ENCODE measurements around the gene ADAMTS17.
"Not testable (repeated sequence)": the region's sequence is repeated elsewhere in the genome, so short reads cannot be mapped to it uniquely, and the experiment has no call there.

Gene ADAMTS17

GRCh38 chr15:99981191-99981647, 360.6 kb downstream of the ADAMTS17 start:
- TF ChIP-seq EZH2phosphoT487 (IDR thresholded peaks at IDR 0.05; ENCODE audit: borderline replicate concordance) (no peak), CTCF (conservative IDR thresholded peaks at IDR 0.05; ENCODE audit: low read length) (peak; percentile 53)
- H3K9me3 ChIP-seq (ENCODE audit: insufficient read depth, low read depth, low read length) = no peaks in the 10 kb centered on the region
- H3K4me1 ChIP-seq (ENCODE audit: insufficient read depth, low read length, poor library complexity, severe bottlenecking) = no peaks in the 10 kb centered on the region
- H3K4me3 ChIP-seq (ENCODE audit: low read length, poor library complexity, severe bottlenecking) = no peak overlapping the region
- H3K9me2 ChIP-seq (replicated peaks; ENCODE audit: low read depth, low read length) = no peaks in the 10 kb centered on the region
- no peak overlapping the region for H3K9ac ChIP-seq (ENCODE audit: low read depth, low read length, poor library complexity, severe bottlenecking)
- no peaks in the 10 kb centered on the region for H3K36me3 ChIP-seq (ENCODE audit: insufficient read depth, low read length)
- H3F3A ChIP-seq (ENCODE audit: low read depth) = no peaks in the 10 kb centered on the region
- no peak overlapping the region for H2AFZ ChIP-seq (ENCODE audit: low read length)
- H3K79me2 ChIP-seq (ENCODE audit: insufficient read depth, low read length) = no peaks in the 10 kb centered on the region
- no peaks in the 10 kb centered on the region for H4K20me1 ChIP-seq (ENCODE audit: insufficient read depth, low read length, poor library complexity, severe bottlenecking)
- H3K27me3 ChIP-seq (ENCODE audit: insufficient read depth, low read length, poor library complexity, severe bottlenecking) = no peaks in the 10 kb centered on the region
- H3K4me2 ChIP-seq (ENCODE audit: low read depth, low read length, poor library complexity, severe bottlenecking) = no peak overlapping the region

- Histone ChIP-seq H3K9ac (ENCODE audit: low read depth, low read length, poor library complexity, severe bottlenecking) (no peak overlapping the region), H3K27me3 (ENCODE audit: insufficient read depth, low read length, poor library complexity, severe bottlenecking) (no peaks in the 10 kb centered on the region), H3K36me3 (ENCODE audit: insufficient read depth, low read length) (no peaks in the 10 kb centered on the region), H2AFZ (ENCODE audit: low read length) (no peak overlapping the region), H3K79me2 (ENCODE audit: insufficient read depth, low read length) (no peaks in the 10 kb centered on the region), H3K4me2 (ENCODE audit: low read depth, low read length, poor library complexity, severe bottlenecking) (no peak overlapping the region), H4K20me1 (ENCODE audit: insufficient read depth, low read length, poor library complexity, severe bottlenecking) (no peaks in the 10 kb centered on the region), H3K4me1 (ENCODE audit: insufficient read depth, low read length, poor library complexity, severe bottlenecking) (no peaks in the 10 kb centered on the region), H3K4me3 (ENCODE audit: low read length, poor library complexity, severe bottlenecking) (no peak overlapping the region), H3K9me3 (ENCODE audit: insufficient read depth, low read depth, low read length) (no peaks in the 10 kb centered on the region), H3K9me2 (replicated peaks; ENCODE audit: low read depth, low read length) (no peaks in the 10 kb centered on the region), H3F3A (ENCODE audit: low read depth) (no peaks in the 10 kb centered on the region)
- no peak for TF ChIP-seq EZH2phosphoT487 (IDR thresholded peaks at IDR 0.05; ENCODE audit: borderline replicate concordance)
- TF ChIP-seq CTCF (conservative IDR thresholded peaks at IDR 0.05; ENCODE audit: low read length) = no peak
Measured at GRCh38 chr15:99980752-99981151, 361.0 kb downstream of the ADAMTS17 start.

GRCh38 chr15:99979886-99980285, 361.9 kb downstream of the ADAMTS17 start:
- H3K9me2 ChIP-seq (replicated peaks; ENCODE audit: low read depth, low read length); H2AFZ ChIP-seq (ENCODE audit: low read length); H4K20me1 ChIP-seq (ENCODE audit: insufficient read depth, low read length, poor library complexity, severe bottlenecking); H3K4me3 ChIP-seq (ENCODE audit: low read length, poor library complexity, severe bottlenecking); H3K27me3 ChIP-seq (ENCODE audit: insufficient read depth, low read length, poor library complexity, severe bottlenecking); H3K9ac ChIP-seq (ENCODE audit: low read depth, low read length, poor library complexity, severe bottlenecking); H3K4me2 ChIP-seq (ENCODE audit: low read depth, low read length, poor library complexity, severe bottlenecking); H3F3A ChIP-seq (ENCODE audit: low read depth); H3K4me1 ChIP-seq (ENCODE audit: insufficient read depth, low read length, poor library complexity, severe bottlenecking); H3K79me2 ChIP-seq (ENCODE audit: insufficient read depth, low read length); H3K9me3 ChIP-seq (ENCODE audit: insufficient read depth, low read depth, low read length); H3K36me3 ChIP-seq (ENCODE audit: insufficient read depth, low read length): not testable (repeated sequence)

- no peaks in the 10 kb centered on the region for H4K20me1 ChIP-seq (ENCODE audit: insufficient read depth, low read length, poor library complexity, severe bottlenecking)
- H3K9ac ChIP-seq (ENCODE audit: low read depth, low read length, poor library complexity, severe bottlenecking) = no peak overlapping the region
- no peaks in the 10 kb centered on the region for H3K4me1 ChIP-seq (ENCODE audit: insufficient read depth, low read length, poor library complexity, severe bottlenecking)
- H3K4me2 ChIP-seq (ENCODE audit: low read depth, low read length, poor library complexity, severe bottlenecking) = no peak overlapping the region
- TF ChIP-seq EZH2phosphoT487 (IDR thresholded peaks at IDR 0.05; ENCODE audit: borderline replicate concordance) (no peak), CTCF (conservative IDR thresholded peaks at IDR 0.05; ENCODE audit: low read length) (no peak)
- H3K9me2 ChIP-seq (replicated peaks; ENCODE audit: low read depth, low read length) = no peaks in the 10 kb centered on the region
- H3K27me3 ChIP-seq (ENCODE audit: insufficient read depth, low read length, poor library complexity, severe bottlenecking) = no peaks in the 10 kb centered on the region
- no peaks in the 10 kb centered on the region for H3K79me2 ChIP-seq (ENCODE audit: insufficient read depth, low read length)
- H2AFZ ChIP-seq (ENCODE audit: low read length) = no peak overlapping the region
- H3K36me3 ChIP-seq (ENCODE audit: insufficient read depth, low read length) = no peaks in the 10 kb centered on the region
- H3K9me3 ChIP-seq (ENCODE audit: insufficient read depth, low read depth, low read length) = no peaks in the 10 kb centered on the region
- H3K4me3 ChIP-seq (ENCODE audit: low read length, poor library complexity, severe bottlenecking) = no peak overlapping the region
- H3F3A ChIP-seq (ENCODE audit: low read depth) = no peaks in the 10 kb centered on the region
Measured at GRCh38 chr15:99979371-99979770, 362.4 kb downstream of the ADAMTS17 start.
